HG02759 (cell line): ENCODE measurements around the gene INTS3.
A peak's percentile ranks its signal among the peaks of the same experiment; 100 is the strongest.

Experiments
- ATAC-seq: cut with Tn5 transposase; IDR thresholded peaks from one replicate; pipeline ENCODE4 v1.9.1; 2021; ENCODE audit warnings: mild to moderate bottlenecking, moderate library complexity; ENCODE audit not compliant: unreplicated experiment

INTS3 gene

GRCh38 chr1:153793261-153793972 is 65.6 kb downstream of the INTS3 start:
- ATAC-seq, result no peak

- no peak for ATAC-seq
Measured at GRCh38 chr1:153793973-153794615, 66.2 kb downstream of the INTS3 start.

- no peak for ATAC-seq
Measured at GRCh38 chr1:153794624-153795329, 66.9 kb downstream of the INTS3 start.

- ATAC-seq, result no peak
Measured at GRCh38 chr1:153795330-153795837, 67.5 kb downstream of the INTS3 start.

GRCh38 chr1:153795934-153796785 is 68.3 kb downstream of the INTS3 start:
- no peak for ATAC-seq

- ATAC-seq, result peak; percentile 63
Measured at GRCh38 chr1:153796786-153797659, 69.2 kb downstream of the INTS3 start.

- ATAC-seq, result no peak
Measured at GRCh38 chr1:153798468-153798780, 70.6 kb downstream of the INTS3 start.

GRCh38 chr1:153799016-153799415 is 71.2 kb downstream of the INTS3 start:
- no peak for ATAC-seq

GRCh38 chr1:153799566-153800465 is 72.0 kb downstream of the INTS3 start:
- ATAC-seq, result no peak

- no peak for ATAC-seq
Measured at GRCh38 chr1:153800516-153800915, 72.7 kb downstream of the INTS3 start.

GRCh38 chr1:153801028-153801625 is 73.3 kb downstream of the INTS3 start:
- no peak for ATAC-seq

GRCh38 chr1:153801786-153802697 is 74.2 kb downstream of the INTS3 start:
- no peak for ATAC-seq

GRCh38 chr1:153803470-153804056 is 75.7 kb downstream of the INTS3 start:
- no peak for ATAC-seq

GRCh38 chr1:153804112-153804511 is 76.3 kb downstream of the INTS3 start:
- ATAC-seq, result no peak

GRCh38 chr1:153805042-153805745 is 77.3 kb downstream of the INTS3 start:
- peak; percentile 95 for ATAC-seq

GRCh38 chr1:153805886-153806719 is 78.3 kb downstream of the INTS3 start:
- ATAC-seq, result no peak
